ENCODE measurements around the gene PPRC1. TPM values are rescaled to one million over a fixed set of nuclear protein-coding genes. Genes with fewer than 3 reads are reported as not detected.

Gene PPRC1
- total RNA-seq, 1 experiment from 2014 or later, result 79.4 TPM

GRCh38 chr10:102185272-102185671, 52.4 kb downstream of the PPRC1 start (continued):
- TF ChIP-seq STAT6 (CRISPR knock-in tag; conservative IDR thresholded peaks at IDR 0.05; ENCODE audit: low read depth) (no peak), ATF2 (CRISPR knock-in tag; IDR thresholded peaks at IDR 0.05; ENCODE audit: borderline replicate concordance, low read depth) (no peak), NR1H2 (CRISPR knock-in tag; IDR thresholded peaks at IDR 0.05) (no peak), RELA (CRISPR knock-in tag; IDR thresholded peaks at IDR 0.05; ENCODE audit: borderline replicate concordance) (no peak), CREM (CRISPR knock-in tag; IDR thresholded peaks at IDR 0.05) (no peak), USF1 (CRISPR knock-in tag; IDR thresholded peaks at IDR 0.05) (no peak)
- TF ChIP-seq, protein P1, sequence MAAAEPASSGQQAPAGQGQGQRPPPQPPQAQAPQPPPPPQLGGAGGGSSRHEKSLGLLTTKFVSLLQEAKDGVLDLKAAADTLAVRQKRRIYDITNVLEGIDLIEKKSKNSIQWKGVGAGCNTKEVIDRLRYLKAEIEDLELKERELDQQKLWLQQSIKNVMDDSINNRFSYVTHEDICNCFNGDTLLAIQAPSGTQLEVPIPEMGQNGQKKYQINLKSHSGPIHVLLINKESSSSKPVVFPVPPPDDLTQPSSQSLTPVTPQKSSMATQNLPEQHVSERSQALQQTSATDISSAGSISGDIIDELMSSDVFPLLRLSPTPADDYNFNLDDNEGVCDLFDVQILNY (CRISPR knock-in tag; IDR thresholded peaks at IDR 0.05), result no peak

DNA sequence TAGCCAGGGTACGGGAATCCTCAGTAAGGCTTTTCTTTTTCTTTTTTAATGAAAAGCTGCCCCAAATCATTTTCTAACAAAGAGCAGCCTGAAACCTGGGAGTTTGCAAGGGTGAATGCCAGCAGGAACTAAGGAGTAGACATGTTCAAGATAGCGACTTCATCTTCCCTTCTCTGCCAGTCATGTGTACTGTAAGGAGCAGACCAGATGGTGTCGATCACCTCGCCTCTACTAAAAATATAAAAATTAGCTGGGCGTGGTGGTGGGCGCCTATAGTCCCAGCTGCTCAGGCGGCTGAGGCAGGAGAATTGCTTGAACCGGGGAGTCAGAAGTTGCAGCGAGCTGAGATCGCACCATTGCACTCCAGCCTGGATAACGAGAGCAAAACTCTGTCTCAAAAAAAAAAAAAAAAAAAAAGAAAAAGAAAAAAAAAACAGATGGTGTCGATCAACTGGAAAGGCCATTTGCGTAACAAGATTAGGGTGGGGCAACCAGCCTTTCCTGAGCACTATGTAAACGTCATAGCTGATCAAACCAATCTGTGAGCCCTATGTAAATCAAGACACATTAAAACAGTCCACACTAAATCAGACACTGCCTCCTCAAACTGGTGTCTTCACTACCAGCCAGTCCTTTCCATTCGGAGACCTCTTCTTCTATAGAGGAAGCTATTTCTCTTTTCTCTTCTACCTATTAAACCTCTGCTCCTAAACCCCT, 53.1 kb downstream of the PPRC1 start:
- Mint-ChIP-seq H3K4me3 (no peak overlapping the region), H3K36me3 (peaks cover 14% of the 10 kb centered on the region), H3K27ac (no peak overlapping the region), H3K27me3 (ENCODE audit: low read depth) (peaks cover 17% of the 10 kb centered on the region), H3K9me3 (peaks cover 56% of the 10 kb centered on the region), H3K4me1 (no peaks in the 10 kb centered on the region)
- ChIA-PET POLR2A (no interaction called here), CTCF (interaction anchor here (0.6 to 0.7 kb wide), 2 partner anchors 52 to 345 kb away, joined by 3 to 7 read pairs; no protein-coding TSS in a partner anchor)
- ATAC-seq (no peak), DNase-seq (ENCODE audit: low spot score) (no peak)
- TF ChIP-seq CREB1 (CRISPR knock-in tag; IDR thresholded peaks at IDR 0.05), result no peak
- TF ChIP-seq TCF7 (CRISPR knock-in tag; IDR thresholded peaks at IDR 0.05; ENCODE audit: low read depth), result no peak
- TF ChIP-seq ZNF317 (CRISPR knock-in tag; IDR thresholded peaks at IDR 0.05; ENCODE audit: borderline replicate concordance, low read depth), result no peak
- TF ChIP-seq SOX15 (CRISPR knock-in tag; IDR thresholded peaks at IDR 0.05), result no peak
- TF ChIP-seq ZNF219 (CRISPR knock-in tag; IDR thresholded peaks at IDR 0.05; ENCODE audit: borderline replicate concordance), result no peak
- TF ChIP-seq ARID4B (CRISPR knock-in tag; IDR thresholded peaks at IDR 0.05; ENCODE audit: borderline replicate concordance), result no peak
- no peak for TF ChIP-seq ATF1 (CRISPR knock-in tag; IDR thresholded peaks at IDR 0.05)

Measured in WTC11 (cell line).